GM19468 (cell line): ENCODE data around the gene SLC25A47.
"Not testable (repeated sequence)": the region's sequence is repeated elsewhere in the genome, so short reads cannot be mapped to it uniquely, and the experiment has no call there.

ENCODE experiments used
- ATAC-seq: cut with Tn5 transposase; IDR thresholded peaks from one replicate; pipeline ENCODE4 v1.9.1; 2021; ENCODE audit warnings: mild to moderate bottlenecking, moderate library complexity, moderate number of reproducible peaks; ENCODE audit not compliant: unreplicated experiment; ENCODE audit errors: extremely low read depth

SLC25A47 gene

GRCh38 chr14:100341301-100342031 is 18.3 kb downstream of the SLC25A47 start:
- ATAC-seq: no peak

GRCh38 chr14:100342195-100342594 is 19.1 kb downstream of the SLC25A47 start:
- no peak for ATAC-seq

- not testable (repeated sequence) for ATAC-seq
These were observed 19.7 kb downstream of the SLC25A47 start for GRCh38 chr14:100342826-100343225.

- ATAC-seq: not testable (repeated sequence)
These were observed 21.5 kb downstream of the SLC25A47 start for GRCh38 chr14:100344657-100345056.

GRCh38 chr14:100345711-100346110 is 22.6 kb downstream of the SLC25A47 start:
- no peak for ATAC-seq

- no peak for ATAC-seq
These were observed 23.4 kb downstream of the SLC25A47 start for GRCh38 chr14:100346306-100347091.

- ATAC-seq: no peak
These were observed 25.2 kb downstream of the SLC25A47 start for GRCh38 chr14:100348253-100348729.

- no peak for ATAC-seq
These were observed 25.9 kb downstream of the SLC25A47 start for GRCh38 chr14:100348784-100349685.

GRCh38 chr14:100350276-100350926 is 27.3 kb downstream of the SLC25A47 start:
- ATAC-seq: no peak

- no peak for ATAC-seq
These were observed 27.8 kb downstream of the SLC25A47 start for GRCh38 chr14:100350986-100351385.

- no peak for ATAC-seq
These were observed 35.3 kb downstream of the SLC25A47 start for GRCh38 chr14:100358396-100358795.

GRCh38 chr14:100359111-100359510 is 36.0 kb downstream of the SLC25A47 start:
- no peak for ATAC-seq

GRCh38 chr14:100359881-100360280 is 36.7 kb downstream of the SLC25A47 start:
- no peak for ATAC-seq

- ATAC-seq: no peak
These were observed 38.5 kb downstream of the SLC25A47 start for GRCh38 chr14:100361626-100362025.

GRCh38 chr14:100362311-100362927 is 39.3 kb downstream of the SLC25A47 start:
- ATAC-seq: no peak

- no peak for ATAC-seq
These were observed 39.9 kb downstream of the SLC25A47 start for GRCh38 chr14:100363053-100363452.

GRCh38 chr14:100364403-100364802 is 41.3 kb downstream of the SLC25A47 start:
- no peak for ATAC-seq

GRCh38 chr14:100365741-100366140 is 42.6 kb downstream of the SLC25A47 start:
- ATAC-seq: no peak

GRCh38 chr14:100369019-100369418 is 45.9 kb downstream of the SLC25A47 start:
- ATAC-seq: no peak
